RWPE2 (cell line): ENCODE results near the gene KCTD20.

Experiments used
- ATAC-seq: fragments of 200-7000 bp; cut with Tn5 transposase; 3 replicates; pipeline ENCODE4 v1.9.1; 2021; ENCODE audit warnings: low read depth
- DNase-seq: peaks from one replicate; pipeline ENCODE4 v3.0.0-alpha.2; 2020; ENCODE audit warnings: low spot score
- H3K27ac ChIP-seq: fragments of 450-650 bp; 2 replicates; pipeline ENCODE4 v1.5.1; 2017; ENCODE audit warnings: mild to moderate bottlenecking; ENCODE audit not compliant: poor library complexity, severe bottlenecking
- H3K27me3 ChIP-seq: fragments of 250-450 bp; sonication (Bioruptor Pico); 2 replicates; pipeline ENCODE4 v1.5.1; 2021; ENCODE audit warnings: mild to moderate bottlenecking, moderate library complexity; ENCODE audit not compliant: insufficient read depth, poor library complexity, severe bottlenecking
- H3K36me3 ChIP-seq: fragments of 250-450 bp; sonication (Bioruptor Pico); 2 replicates; pipeline ENCODE4 v1.5.1; 2020; ENCODE audit warnings: low read depth, mild to moderate bottlenecking, moderate library complexity
- H3K4me1 ChIP-seq: fragments of 250-450 bp; sonication (Bioruptor Pico); 2 replicates; pipeline ENCODE4 v1.5.1; 2021; ENCODE audit warnings: mild to moderate bottlenecking, moderate library complexity; ENCODE audit not compliant: insufficient read depth, poor library complexity, severe bottlenecking
- H3K4me3 ChIP-seq: fragments of 250-450 bp; sonication (Bioruptor Pico); 2 replicates; pipeline ENCODE4 v1.5.1; 2021; ENCODE audit warnings: mild to moderate bottlenecking, moderate library complexity; ENCODE audit not compliant: severe bottlenecking
- H3K9me3 ChIP-seq: fragments of 250-450 bp; sonication (Bioruptor Pico); 2 replicates; pipeline ENCODE4 v1.5.1; 2021; ENCODE audit warnings: mild to moderate bottlenecking, moderate library complexity; ENCODE audit not compliant: severe bottlenecking
- CTCF ChIP-seq: fragments of 450-650 bp; IDR thresholded peaks from one replicate; pipeline ENCODE4 v1.5.1; 2017; ENCODE audit warnings: mild to moderate bottlenecking, moderate library complexity; ENCODE audit not compliant: poor library complexity, severe bottlenecking

The KCTD20 gene

GRCh38 chr6:36455486-36456027 lies 12.8 kb downstream of the KCTD20 start:
- DNase-seq, result no peak
- TF ChIP-seq CTCF, result no peak

GRCh38 chr6:36459501-36459900 lies 16.7 kb downstream of the KCTD20 start:
- Histone ChIP-seq H3K27me3 (no peaks in the 10 kb centered on the region), H3K36me3 (peaks cover 11% of the 10 kb centered on the region), H3K4me1 (no peaks in the 10 kb centered on the region), H3K9me3 (no peaks in the 10 kb centered on the region), H3K4me3 (no peak overlapping the region), H3K27ac (no peak overlapping the region)
- TF ChIP-seq CTCF, result no peak
- ATAC-seq, result no peak
- DNase-seq, result no peak

More at GRCh38 chr6:36455486-36456027, 12.8 kb downstream of the KCTD20 start:
- no peaks in the 10 kb centered on the region for H3K27me3 ChIP-seq
- no peaks in the 10 kb centered on the region for H3K4me1 ChIP-seq
- H3K9me3 ChIP-seq, result no peaks in the 10 kb centered on the region
- no peak overlapping the region for H3K27ac ChIP-seq
- peaks cover 36% of the 10 kb centered on the region for H3K36me3 ChIP-seq
- no peak overlapping the region for H3K4me3 ChIP-seq
- no peak for ATAC-seq

- no peaks in the 10 kb centered on the region for H3K27me3 ChIP-seq
- no peaks in the 10 kb centered on the region for H3K4me1 ChIP-seq
- H3K36me3 ChIP-seq, result peaks cover 4% of the 10 kb centered on the region; the same call in 1 of the 2 replicates
- no peak for TF ChIP-seq CTCF
- no peak overlapping the region for H3K27ac ChIP-seq
- DNase-seq, result no peak
- no peak for ATAC-seq
- H3K9me3 ChIP-seq, result no peaks in the 10 kb centered on the region
- no peak overlapping the region for H3K4me3 ChIP-seq
These were observed 18.1 kb downstream of the KCTD20 start for GRCh38 chr6:36460916-36461315.

GRCh38 chr6:36461646-36462045 lies 18.8 kb downstream of the KCTD20 start:
- no peak for DNase-seq
- Histone ChIP-seq H3K36me3 (peaks cover 4% of the 10 kb centered on the region; the same call in 1 of the 2 replicates), H3K27me3 (no peaks in the 10 kb centered on the region), H3K4me1 (no peaks in the 10 kb centered on the region), H3K4me3 (no peak overlapping the region), H3K9me3 (no peaks in the 10 kb centered on the region), H3K27ac (no peak overlapping the region)
- TF ChIP-seq CTCF, result no peak
- ATAC-seq, result no peak

- DNase-seq, result no peak
- Histone ChIP-seq H3K27me3 (no peaks in the 10 kb centered on the region), H3K4me1 (no peaks in the 10 kb centered on the region), H3K4me3 (no peak overlapping the region), H3K9me3 (no peaks in the 10 kb centered on the region), H3K27ac (no peak overlapping the region), H3K36me3 (peaks cover 7% of the 10 kb centered on the region)
- TF ChIP-seq CTCF, result no peak
- ATAC-seq, result no peak
These were observed 20.9 kb downstream of the KCTD20 start for GRCh38 chr6:36463676-36464075.
